Ishikawa (cell line): ENCODE results near the gene FALEC.

Source experiments
- CEBPB ChIP-seq: IDR thresholded peaks from 2 replicates; pipeline ENCODE4 v1.6.1; 2012
- CREB1 ChIP-seq: IDR thresholded peaks from 2 replicates; pipeline ENCODE4 v1.6.1; 2012; ENCODE audit warnings: low read depth
- EGR1 ChIP-seq: IDR thresholded peaks from 2 replicates; pipeline ENCODE4 v1.6.1; 2012
- NFIC ChIP-seq: IDR thresholded peaks from 2 replicates; pipeline ENCODE4 v1.6.1; 2012
- REST ChIP-seq: IDR thresholded peaks from 2 replicates; pipeline ENCODE4 v1.6.1; 2012; ENCODE audit warnings: low read depth, mild to moderate bottlenecking
- TAF1 ChIP-seq: IDR thresholded peaks from 2 replicates; pipeline ENCODE4 v1.6.1; 2012; ENCODE audit warnings: low read depth, mild to moderate bottlenecking
- TCF12 ChIP-seq: IDR thresholded peaks from 2 replicates; pipeline ENCODE4 v1.6.1; 2012; ENCODE audit warnings: low read depth
- TEAD4 ChIP-seq: IDR thresholded peaks from 2 replicates; pipeline ENCODE4 v1.6.1; 2012
- ZBTB7A ChIP-seq: IDR thresholded peaks from 2 replicates; pipeline ENCODE4 v1.6.1; 2012; ENCODE audit warnings: low read depth

Gene FALEC

GRCh38 chr1:150582371-150582770, 66.8 kb downstream of the FALEC start:
- TF ChIP-seq CEBPB (no peak), ZBTB7A (no peak), TAF1 (no peak), TEAD4 (no peak), CREB1 (no peak), REST (no peak), NFIC (no peak), TCF12 (no peak), EGR1 (no peak)
